GM12878 (cell line): ENCODE data around the gene THRB. TPM values are rescaled to one million over a fixed set of nuclear protein-coding genes. Genes with fewer than 3 reads are reported as not detected.

Experiments
- ATAC-seq: fragments of 200-7000 bp; cut with Tn5 transposase; 3 replicates; pipeline ENCODE4 v1.9.1; 2020; ENCODE audit warnings: mild to moderate bottlenecking, moderate library complexity
- BruUV-seq: library from RNA; stranded (reverse); fragments of 400-500 nt; replicated peaks from 2 replicates; lab custom pipeline; 2021; lab: Mats Ljungman, UMichigan
- CTCF ChIA-PET: fragments of 300-600 bp; sonication (Branson Sonifier 250); formaldehyde crosslinking; extraction: SDS; loops from one replicate; lab custom pipeline; 2021; ENCODE audit warnings: inconsistent platforms; lab: Yijun Ruan, JAX
- POLR2A ChIA-PET: fragments of 350-600 bp; formaldehyde crosslinking; extraction: SDS; loops from one replicate; lab custom pipeline; 2021; ENCODE audit warnings: inconsistent platforms; lab: Charles Lee
- RAD21 ChIA-PET: fragments of 300-600 bp; sonication (Branson Sonifier 250); formaldehyde crosslinking; loops from one replicate; lab custom pipeline; 2023; ENCODE audit warnings: antibody characterized with exemption; ENCODE audit not compliant: unreplicated experiment; lab: Charles Lee
- SMC1A ChIA-PET: fragments of 300-600 bp; sonication (Branson Sonifier 250); formaldehyde crosslinking; loops from one replicate; lab custom pipeline; 2023; ENCODE audit not compliant: unreplicated experiment, uncharacterized antibody; lab: Charles Lee
- DNase-seq: peaks from one replicate; pipeline ENCODE4 v3.0.0-alpha.2; 2011; ENCODE audit warnings: low read depth, low spot score
- FAIRE-seq: peaks from 3 replicates; lab custom pipeline; 2011; peaks lifted over from hg19 to GRCh38; lab: Jason Lieb, UNC
- H2AFZ ChIP-seq: 2 replicates; pipeline ENCODE4 v1.6.0; 2011; ENCODE audit warnings: low read depth, low read length, control low read depth; ENCODE audit not compliant: control insufficient read depth
- H3K27ac ChIP-seq: 2 replicates; pipeline ENCODE4 v1.5.1; 2011; ENCODE audit warnings: control low read depth; ENCODE audit not compliant: control insufficient read depth, insufficient read depth
- H3K27me3 ChIP-seq, 2 experiments: replicated peaks in 1 of 2; 2 replicates each; pipeline versions ENCODE4 v1.6.0 to v1.6.1; 2011; ENCODE audit warnings: low read length in 1 of 2; ENCODE audit not compliant: control insufficient read depth in 2 of 2, insufficient read depth in 2 of 2
- H3K36me3 ChIP-seq, 2 experiments: 2 replicates each; pipeline ENCODE4 v1.5.1; 2011; ENCODE audit warnings: low read length in 1 of 2; ENCODE audit not compliant: control insufficient read depth in 2 of 2, insufficient read depth in 2 of 2
- H3K4me1 ChIP-seq: 2 replicates; pipeline ENCODE4 v1.6.1; 2011; ENCODE audit warnings: mild to moderate bottlenecking, low read length, moderate library complexity, mixed read lengths; ENCODE audit not compliant: control insufficient read depth, insufficient read depth
- H3K4me2 ChIP-seq: 2 replicates; pipeline ENCODE4 v1.6.0; 2011; ENCODE audit warnings: control low read depth; ENCODE audit not compliant: control insufficient read depth, insufficient read depth
- H3K4me3 ChIP-seq: fragments of 200-600 bp; sonication (generic); 2 replicates; pipeline ENCODE4 v1.5.1; 2016
- H3K79me2 ChIP-seq: 2 replicates; pipeline ENCODE4 v1.6.0; 2011; ENCODE audit warnings: low read length; ENCODE audit not compliant: control insufficient read depth, insufficient read depth
- H3K9ac ChIP-seq: 2 replicates; pipeline ENCODE4 v1.8.0; 2011; ENCODE audit warnings: low read length, control low read depth, mixed read lengths; ENCODE audit not compliant: control insufficient read depth, insufficient read depth
- H3K9me3 ChIP-seq: replicated peaks from 3 replicates; pipeline ENCODE4 v1.5.1; 2011; ENCODE audit warnings: mild to moderate bottlenecking, low read length; ENCODE audit not compliant: control insufficient read depth, insufficient read depth
- H4K20me1 ChIP-seq: 2 replicates; pipeline ENCODE4 v1.6.0; 2011; ENCODE audit not compliant: control insufficient read depth, insufficient read depth
- BACH1 ChIP-seq: fragments of 450-650 bp; IDR thresholded peaks from 2 replicates; pipeline ENCODE4 v1.6.1; 2017; ENCODE audit warnings: mild to moderate bottlenecking, borderline replicate concordance
- BHLHE40 ChIP-seq, 2 experiments: fragments of 450-650 bp in 1 of 2; IDR thresholded peaks; 2 replicates each; pipeline ENCODE4 v1.6.1; 2011 to 2017; ENCODE audit warnings: low read depth in 2 of 2, borderline replicate concordance in 1 of 2, improper control_type of control experiment in 1 of 2, low read length in 1 of 2, mild to moderate bottlenecking in 1 of 2
- GABPA ChIP-seq: IDR thresholded peaks from 2 replicates; pipeline ENCODE4 v1.6.1; 2014; ENCODE audit warnings: antibody characterized with exemption, low read depth, mild to moderate bottlenecking, inconsistent platforms
- MAX ChIP-seq: IDR thresholded peaks from 2 replicates; pipeline ENCODE4 v1.6.1; 2012; ENCODE audit warnings: low read depth, low read length, improper control_type of control experiment
- PAX5 ChIP-seq: IDR thresholded peaks from 2 replicates; pipeline ENCODE4 v1.6.1; 2011; ENCODE audit warnings: low read depth, low read length, borderline replicate concordance
- POLR2A ChIP-seq: IDR thresholded peaks from 2 replicates; pipeline ENCODE4 v1.6.1; 2011; ENCODE audit warnings: low read depth, mild to moderate bottlenecking, low read length
- POLR2AphosphoS2 ChIP-seq: IDR thresholded peaks from 2 replicates; pipeline ENCODE4 v1.6.1; 2011; ENCODE audit warnings: low read depth, mild to moderate bottlenecking, low read length, improper control_type of control experiment, moderate library complexity
- SIX5 ChIP-seq: IDR thresholded peaks from 2 replicates; pipeline ENCODE4 v1.6.1; 2011; ENCODE audit warnings: mild to moderate bottlenecking, low read depth, low read length, moderate library complexity; ENCODE audit not compliant: severe bottlenecking
- SUZ12 ChIP-seq: fragments of 200-600 bp; sonication (generic); IDR thresholded peaks from one replicate; pipeline ENCODE4 v1.6.1; 2018; ENCODE audit warnings: antibody characterized with exemption, mild to moderate bottlenecking; ENCODE audit not compliant: unreplicated experiment
- TCF3 ChIP-seq: IDR thresholded peaks from 2 replicates; pipeline ENCODE4 v1.6.1; 2012; ENCODE audit warnings: low read depth, mild to moderate bottlenecking, low read length, borderline replicate concordance; ENCODE audit not compliant: insufficient read depth
- USF1 ChIP-seq: IDR thresholded peaks from 2 replicates; pipeline ENCODE4 v1.6.1; 2011; ENCODE audit warnings: borderline replicate concordance, low read depth, mild to moderate bottlenecking, moderate library complexity, mixed read lengths, low read length; ENCODE audit not compliant: insufficient read depth; ENCODE audit errors: extremely low read length
- WGBS: methylation state at CpG from one replicate; pipeline ENCODE4 v1.1.6; 2016; ENCODE audit warnings: low lambda C conversion rate; ENCODE audit not compliant: insufficient replicate concordance, insufficient coverage; ENCODE audit errors: missing lambda C conversion rate; 5-methylcytosine and 5-hydroxymethylcytosine counted together
- in situ Hi-C: fragments of 300-500 bp; cut with MboI; formaldehyde crosslinking; loops from 9 replicates; pipeline ENCODE4 v1.14.3; 2018; ENCODE audit warnings: mixed read lengths
- intact Hi-C: fragments of 100-400 bp; cut with micrococcal nuclease; formaldehyde crosslinking; loops from one replicate; pipeline ENCODE4 v1.14.2; 2022; ENCODE audit not compliant: unreplicated experiment
- polyA plus RNA-seq, 11 experiments: library from polyadenylated mRNA; depleted of rRNA in 4 of 11; unstranded in 6 of 11; stranded (reverse) in 5 of 11; fragments of >200 nt; fragmentation: Nextera tagmentation in 4 of 11; fragmentation: Illumina TruSeq in 1 of 11; extraction: Ambion mirVana in 4 of 11; extraction: Trizol in 1 of 11; gene quantifications; 1 replicate in 1 of 11; 2 replicates in 10 of 11; pipeline versions ENCODE4 v1.2.1 to v1.2.3, GENCODE V29; 2011 to 2016; ENCODE audit warnings: inconsistent platforms in 2 of 11, missing spikeins in 2 of 11, low read depth in 1 of 11
- total RNA-seq, 4 experiments: library from RNA; depleted of rRNA in 3 of 4; stranded (reverse); fragments of >200 nt in 3 of 4; fragmentation: Illumina TruSeq in 1 of 4; extraction: Trizol in 1 of 4; gene quantifications; 2 replicates each; pipeline versions ENCODE4 v1.2.1 to v1.2.3, GENCODE V29; 2013 to 2021
- TF ChIP-seq, protein P1 (sequence below): fragments of 450-650 bp; formaldehyde crosslinking; IDR thresholded peaks from 2 replicates; pipeline ENCODE4 v1.4.0; 2020; ENCODE audit warnings: mild to moderate bottlenecking, moderate library complexity

The THRB gene
- total and polyA plus RNA-seq, 10 of the 15 experiments (the other 5 are each of a cell fraction or from before 2014, with no cell fraction given) = 0.05 TPM; not detected in 9

GRCh38 chr3:24165603-24165982 is 329.1 kb downstream of the THRB start (continued):
- TF ChIP-seq BHLHE40 (IDR thresholded peaks at IDR 0.05; ENCODE audit: borderline replicate concordance in 1 of 2, low read depth in 2 of 2, low read length in 1 of 2) = no peak
- no peak for TF ChIP-seq MAX
- no peak for TF ChIP-seq POLR2A
- TF ChIP-seq, all 136 proteins: peak for 0

DNA sequence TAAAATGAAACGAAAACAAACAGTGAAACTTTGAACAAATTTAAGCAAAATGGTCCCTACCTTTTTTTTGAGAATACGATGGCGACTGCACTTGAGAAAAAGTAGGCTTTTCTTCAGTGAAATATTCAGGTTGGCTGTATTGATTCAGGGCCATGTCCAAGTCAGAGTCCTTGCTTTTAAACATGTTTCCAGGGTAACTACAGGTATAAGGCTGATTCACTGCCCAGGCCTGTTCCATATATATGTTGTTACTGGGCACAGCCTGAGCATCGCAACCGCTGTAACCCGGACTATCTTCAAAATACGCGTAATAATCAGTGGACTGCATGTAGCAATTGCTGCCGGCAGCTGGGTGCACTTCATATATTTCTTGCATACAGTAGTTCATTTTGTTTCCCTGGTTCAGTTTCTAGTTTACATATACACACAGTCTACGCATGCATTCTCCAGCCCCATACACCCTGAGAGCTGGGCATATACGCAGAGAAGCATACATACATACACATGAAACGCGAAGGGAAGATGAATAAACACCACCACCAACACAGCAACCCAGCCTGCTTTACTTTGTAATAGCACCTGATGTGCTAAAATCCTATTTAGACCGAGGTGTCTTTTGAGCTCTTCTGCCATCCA is 329.6 kb downstream of the THRB start:
- no peak overlapping the region for H2AFZ ChIP-seq
- H3K9ac ChIP-seq = no peak overlapping the region
- in situ Hi-C loops = no loop called here
- SMC1A ChIA-PET = no interaction called here
- CTCF ChIA-PET = interaction anchor here (0.9 kb wide), 1 partner anchor 331 kb away, joined by 4 read pairs; no protein-coding TSS in a partner anchor
- no peaks in the 10 kb centered on the region for H3K9me3 ChIP-seq
- H3K27ac ChIP-seq = no peak overlapping the region
- no peak for FAIRE-seq
- TF ChIP-seq SUZ12 (no peak), POLR2AphosphoS2 (no peak), BACH1 (no peak), SIX5 (no peak), GABPA (no peak), PAX5 (no peak), USF1 (no peak), TCF3 (no peak)
- TF ChIP-seq, protein P1, sequence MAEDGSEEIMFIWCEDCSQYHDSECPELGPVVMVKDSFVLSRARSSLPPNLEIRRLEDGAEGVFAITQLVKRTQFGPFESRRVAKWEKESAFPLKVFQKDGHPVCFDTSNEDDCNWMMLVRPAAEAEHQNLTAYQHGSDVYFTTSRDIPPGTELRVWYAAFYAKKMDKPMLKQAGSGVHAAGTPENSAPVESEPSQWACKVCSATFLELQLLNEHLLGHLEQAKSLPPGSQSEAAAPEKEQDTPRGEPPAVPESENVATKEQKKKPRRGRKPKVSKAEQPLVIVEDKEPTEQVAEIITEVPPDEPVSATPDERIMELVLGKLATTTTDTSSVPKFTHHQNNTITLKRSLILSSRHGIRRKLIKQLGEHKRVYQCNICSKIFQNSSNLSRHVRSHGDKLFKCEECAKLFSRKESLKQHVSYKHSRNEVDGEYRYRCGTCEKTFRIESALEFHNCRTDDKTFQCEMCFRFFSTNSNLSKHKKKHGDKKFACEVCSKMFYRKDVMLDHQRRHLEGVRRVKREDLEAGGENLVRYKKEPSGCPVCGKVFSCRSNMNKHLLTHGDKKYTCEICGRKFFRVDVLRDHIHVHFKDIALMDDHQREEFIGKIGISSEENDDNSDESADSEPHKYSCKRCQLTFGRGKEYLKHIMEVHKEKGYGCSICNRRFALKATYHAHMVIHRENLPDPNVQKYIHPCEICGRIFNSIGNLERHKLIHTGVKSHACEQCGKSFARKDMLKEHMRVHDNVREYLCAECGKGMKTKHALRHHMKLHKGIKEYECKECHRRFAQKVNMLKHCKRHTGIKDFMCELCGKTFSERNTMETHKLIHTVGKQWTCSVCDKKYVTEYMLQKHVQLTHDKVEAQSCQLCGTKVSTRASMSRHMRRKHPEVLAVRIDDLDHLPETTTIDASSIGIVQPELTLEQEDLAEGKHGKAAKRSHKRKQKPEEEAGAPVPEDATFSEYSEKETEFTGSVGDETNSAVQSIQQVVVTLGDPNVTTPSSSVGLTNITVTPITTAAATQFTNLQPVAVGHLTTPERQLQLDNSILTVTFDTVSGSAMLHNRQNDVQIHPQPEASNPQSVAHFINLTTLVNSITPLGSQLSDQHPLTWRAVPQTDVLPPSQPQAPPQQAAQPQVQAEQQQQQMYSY (CRISPR knock-in tag) = no peak
- ATAC-seq = no peak
- H3K36me3 ChIP-seq = no peaks in the 10 kb centered on the region
- H3K27me3 ChIP-seq = no peaks in the 10 kb centered on the region
- no peaks in the 10 kb centered on the region for H4K20me1 ChIP-seq
- no TSS peak for BruUV-seq
- DNase-seq = no peak
- POLR2A ChIA-PET = no interaction called here
- intact Hi-C loops = no loop called here
- no peaks in the 10 kb centered on the region for H3K4me1 ChIP-seq
- H3K79me2 ChIP-seq = no peaks in the 10 kb centered on the region
- H3K4me2 ChIP-seq = no peak overlapping the region
- RAD21 ChIA-PET = no interaction called here
- 72% methylated on average over 14 of the region's 14 CpGs for WGBS
- H3K4me3 ChIP-seq = no peak overlapping the region
